Measurements from ENCODE around the gene HMGN2. TPM values are rescaled to one million over a fixed set of nuclear protein-coding genes. Genes with fewer than 3 reads are reported as not detected.
A peak's percentile ranks its signal among the peaks of the same experiment; 100 is the strongest.

The HMGN2 gene
- total and polyA plus RNA-seq, 2 of the 13 experiments (the other 11 are each of a cell fraction or from before 2014, with no cell fraction given) = 63.4 to 343 TPM

GRCh38 chr1:26471498-26472319, 531 bp upstream of the HMGN2 start (continued):
- peak; percentile 7; the same call in 1 of the 2 replicates for TF ChIP-seq ZGPAT (CRISPR knock-in tag; IDR thresholded peaks at IDR 0.05)
- TF ChIP-seq NFE2L1 (CRISPR knock-in tag; IDR thresholded peaks at IDR 0.05; ENCODE audit: borderline replicate concordance) = no peak
- TF ChIP-seq ZBTB34 (CRISPR knock-in tag; IDR thresholded peaks at IDR 0.05) = no peak
- TF ChIP-seq SKIL (CRISPR knock-in tag; IDR thresholded peaks at IDR 0.05; ENCODE audit: borderline replicate concordance) = no peak
- no peak for TF ChIP-seq CHCHD3 (CRISPR knock-in tag; IDR thresholded peaks at IDR 0.05)
- TF ChIP-seq ZNF775 (CRISPR knock-in tag; IDR thresholded peaks at IDR 0.05; ENCODE audit: borderline replicate concordance) = no peak
- TF ChIP-seq KMT2B (CRISPR knock-in tag; IDR thresholded peaks at IDR 0.05) = 0 out of 2 replicates have a peak, but pooled peaks have one; percentile 15
- no peak for TF ChIP-seq FUBP1 (CRISPR knock-in tag; IDR thresholded peaks at IDR 0.05; ENCODE audit: borderline replicate concordance)
- TF ChIP-seq ZNF263 (CRISPR knock-in tag; IDR thresholded peaks at IDR 0.05) = 0 out of 2 replicates have a peak, but pooled peaks have one; percentile 30
- no peak for TF ChIP-seq RBM39 (IDR thresholded peaks at IDR 0.05; ENCODE audit: low read depth, low read length, poor library complexity, severe bottlenecking)
- no peak for TF ChIP-seq ZNF18 (CRISPR knock-in tag; IDR thresholded peaks at IDR 0.05; ENCODE audit: insufficient replicate concordance)
- no peak for TF ChIP-seq ZNF570 (CRISPR knock-in tag; IDR thresholded peaks at IDR 0.05; ENCODE audit: borderline replicate concordance)
- TF ChIP-seq ETV5 (CRISPR knock-in tag; IDR thresholded peaks at IDR 0.05; ENCODE audit: borderline replicate concordance) = no peak
- TF ChIP-seq ZFP36L1 (CRISPR knock-in tag; IDR thresholded peaks at IDR 0.05) = no peak
- TF ChIP-seq DMTF1 (CRISPR knock-in tag; IDR thresholded peaks at IDR 0.05) = no peak

All from HepG2 (cell line).